HT-29 (cell line): Measurements from ENCODE around the gene ATP2C2. TPM values are rescaled to one million over a fixed set of nuclear protein-coding genes. Genes with fewer than 3 reads are reported as not detected.
"Not testable (repeated sequence)": the region's sequence is repeated elsewhere in the genome, so short reads cannot be mapped to it uniquely, and the experiment has no call there.

Experiments used
- DNase-seq: peaks from one replicate; pipeline ENCODE4 v3.0.0-alpha.2; 2015; ENCODE audit warnings: low spot score
- total RNA-seq: library from RNA; depleted of rRNA; stranded (reverse); fragments of >200 nt; shearing (Covaris generic); gene quantifications from 2 replicates; pipeline ENCODE4 v1.2.3, GENCODE V29; 2014

The ATP2C2 gene
- total RNA-seq, 1 experiment from 2014 or later, result 72.4 TPM

- no peak for DNase-seq
Measured at GRCh38 chr16:84339766-84340165, 28.6 kb upstream of the ATP2C2 start.

GRCh38 chr16:84340325-84341040, 27.9 kb upstream of the ATP2C2 start:
- DNase-seq, result peak; percentile 83

GRCh38 chr16:84341528-84342295, 26.6 kb upstream of the ATP2C2 start:
- DNase-seq, result no peak

GRCh38 chr16:84343800-84344199, 24.5 kb upstream of the ATP2C2 start:
- not testable (repeated sequence) for DNase-seq

GRCh38 chr16:84344781-84345180, 23.6 kb upstream of the ATP2C2 start:
- no peak for DNase-seq

- no peak for DNase-seq
Measured at GRCh38 chr16:84347161-84347560, 21.2 kb upstream of the ATP2C2 start.

GRCh38 chr16:84348386-84348888, 19.9 kb upstream of the ATP2C2 start:
- DNase-seq, result no peak

GRCh38 chr16:84349862-84350684, 18.3 kb upstream of the ATP2C2 start:
- peak; percentile 72 for DNase-seq

- no peak for DNase-seq
Measured at GRCh38 chr16:84350685-84351400, 17.5 kb upstream of the ATP2C2 start.

GRCh38 chr16:84351630-84352029, 16.7 kb upstream of the ATP2C2 start:
- DNase-seq, result no peak

- no peak for DNase-seq
Measured at GRCh38 chr16:84354306-84354705, 14.0 kb upstream of the ATP2C2 start.

- no peak for DNase-seq
Measured at GRCh38 chr16:84355149-84355548, 13.2 kb upstream of the ATP2C2 start.

- no peak for DNase-seq
Measured at GRCh38 chr16:84356176-84356575, 12.2 kb upstream of the ATP2C2 start.

GRCh38 chr16:84356591-84357116, 11.7 kb upstream of the ATP2C2 start:
- peak; percentile 67 for DNase-seq

GRCh38 chr16:84357191-84357651, 11.1 kb upstream of the ATP2C2 start:
- DNase-seq, result peak; percentile 37

GRCh38 chr16:84358601-84359295, 9.6 kb upstream of the ATP2C2 start:
- DNase-seq, result peak; percentile 20

- DNase-seq, result no peak
Measured at GRCh38 chr16:84359326-84359725, 9.0 kb upstream of the ATP2C2 start.

GRCh38 chr16:84360170-84360569, 8.2 kb upstream of the ATP2C2 start:
- no peak for DNase-seq

GRCh38 chr16:84360748-84361147, 7.6 kb upstream of the ATP2C2 start:
- DNase-seq, result no peak

- DNase-seq, result no peak
Measured at GRCh38 chr16:84361546-84361945, 6.8 kb upstream of the ATP2C2 start.
